ENCODE results near the gene IQCF6. TPM values are rescaled to one million over a fixed set of nuclear protein-coding genes. Genes with fewer than 3 reads are reported as not detected.
A peak's percentile ranks its signal among the peaks of the same experiment; 100 is the strongest.

IQCF6 gene
- total RNA-seq, 1 donor from 2014 or later = not detected

DNA sequence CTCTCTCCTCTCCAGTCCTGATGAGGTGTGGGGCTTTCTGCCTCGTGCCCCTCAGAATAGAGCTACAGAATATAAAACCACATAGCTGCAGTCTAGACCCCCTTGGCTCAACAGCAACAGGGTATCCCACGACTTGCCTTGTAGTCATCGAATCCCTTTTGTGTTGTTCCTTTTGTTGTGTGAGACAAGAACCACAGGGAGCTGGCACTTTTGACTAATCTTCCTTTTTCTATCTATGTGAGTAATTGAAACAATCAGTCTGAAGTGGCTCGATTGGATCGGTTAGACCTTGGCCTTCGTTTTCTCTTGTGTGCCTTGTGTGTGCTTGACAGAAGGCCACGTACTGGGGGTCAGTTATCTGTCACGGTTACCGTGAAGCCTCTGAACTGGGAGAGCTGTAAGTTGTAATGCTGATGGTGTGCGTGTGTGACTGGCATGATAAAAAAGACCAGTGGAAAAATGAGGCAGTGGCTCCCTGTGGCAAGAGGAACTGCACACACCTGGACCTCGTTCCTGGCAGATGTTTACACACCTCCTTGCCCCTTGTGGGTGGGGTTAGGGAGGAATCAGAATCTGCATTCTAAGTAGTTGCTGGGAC, 23.2 kb upstream of the IQCF6 start:
- H3K4me3 Mint-ChIP-seq (ENCODE audit: unreplicated experiment) = peak overlapping the region; percentile 17
- H3K9me3 Mint-ChIP-seq (ENCODE audit: unreplicated experiment) = no peaks in the 10 kb centered on the region
- TF ChIP-seq, protein P1, sequence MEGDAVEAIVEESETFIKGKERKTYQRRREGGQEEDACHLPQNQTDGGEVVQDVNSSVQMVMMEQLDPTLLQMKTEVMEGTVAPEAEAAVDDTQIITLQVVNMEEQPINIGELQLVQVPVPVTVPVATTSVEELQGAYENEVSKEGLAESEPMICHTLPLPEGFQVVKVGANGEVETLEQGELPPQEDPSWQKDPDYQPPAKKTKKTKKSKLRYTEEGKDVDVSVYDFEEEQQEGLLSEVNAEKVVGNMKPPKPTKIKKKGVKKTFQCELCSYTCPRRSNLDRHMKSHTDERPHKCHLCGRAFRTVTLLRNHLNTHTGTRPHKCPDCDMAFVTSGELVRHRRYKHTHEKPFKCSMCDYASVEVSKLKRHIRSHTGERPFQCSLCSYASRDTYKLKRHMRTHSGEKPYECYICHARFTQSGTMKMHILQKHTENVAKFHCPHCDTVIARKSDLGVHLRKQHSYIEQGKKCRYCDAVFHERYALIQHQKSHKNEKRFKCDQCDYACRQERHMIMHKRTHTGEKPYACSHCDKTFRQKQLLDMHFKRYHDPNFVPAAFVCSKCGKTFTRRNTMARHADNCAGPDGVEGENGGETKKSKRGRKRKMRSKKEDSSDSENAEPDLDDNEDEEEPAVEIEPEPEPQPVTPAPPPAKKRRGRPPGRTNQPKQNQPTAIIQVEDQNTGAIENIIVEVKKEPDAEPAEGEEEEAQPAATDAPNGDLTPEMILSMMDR (IDR thresholded peaks at IDR 0.05; ENCODE audit: partially characterized antibody, unreplicated experiment) = no peak
- DNase-seq = no peak
- H3K27ac Mint-ChIP-seq (ENCODE audit: unreplicated experiment) = no peak overlapping the region
- H3K27me3 Mint-ChIP-seq (ENCODE audit: unreplicated experiment) = no peaks in the 10 kb centered on the region
- H3K36me3 Mint-ChIP-seq (ENCODE audit: unreplicated experiment) = no peaks in the 10 kb centered on the region
- H3K4me1 Mint-ChIP-seq (ENCODE audit: low read depth, unreplicated experiment) = peaks cover 20% of the 10 kb centered on the region

DNA sequence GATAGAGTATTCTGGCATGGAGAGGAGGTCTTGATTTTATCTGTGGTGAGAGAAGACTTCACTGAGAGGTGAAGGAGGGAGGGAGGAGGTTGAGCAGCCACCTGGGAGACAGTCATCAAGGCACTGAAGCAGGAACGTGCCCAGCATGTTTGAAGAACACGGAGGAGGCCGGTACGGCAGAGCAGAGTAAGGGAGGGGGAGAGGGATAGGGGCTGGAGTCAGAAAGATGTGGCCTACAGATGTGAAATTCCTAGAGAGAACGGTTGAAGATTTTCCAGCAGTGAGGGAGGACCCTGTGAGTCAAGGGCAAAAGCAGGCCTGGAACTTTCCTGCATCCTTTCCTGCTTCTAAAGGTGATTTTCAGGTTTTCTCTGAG, 21.7 kb upstream of the IQCF6 start:
- no peak for DNase-seq
- no peaks in the 10 kb centered on the region for H3K36me3 Mint-ChIP-seq (ENCODE audit: unreplicated experiment)
- TF ChIP-seq, protein P1 (IDR thresholded peaks at IDR 0.05; ENCODE audit: partially characterized antibody, unreplicated experiment) = no peak
- no peak overlapping the region for H3K27ac Mint-ChIP-seq (ENCODE audit: unreplicated experiment)
- no peaks in the 10 kb centered on the region for H3K9me3 Mint-ChIP-seq (ENCODE audit: unreplicated experiment)
- H3K4me3 Mint-ChIP-seq (ENCODE audit: unreplicated experiment) = no peak overlapping the region
- H3K4me1 Mint-ChIP-seq (ENCODE audit: low read depth, unreplicated experiment) = peaks cover 20% of the 10 kb centered on the region
- no peaks in the 10 kb centered on the region for H3K27me3 Mint-ChIP-seq (ENCODE audit: unreplicated experiment)

DNA sequence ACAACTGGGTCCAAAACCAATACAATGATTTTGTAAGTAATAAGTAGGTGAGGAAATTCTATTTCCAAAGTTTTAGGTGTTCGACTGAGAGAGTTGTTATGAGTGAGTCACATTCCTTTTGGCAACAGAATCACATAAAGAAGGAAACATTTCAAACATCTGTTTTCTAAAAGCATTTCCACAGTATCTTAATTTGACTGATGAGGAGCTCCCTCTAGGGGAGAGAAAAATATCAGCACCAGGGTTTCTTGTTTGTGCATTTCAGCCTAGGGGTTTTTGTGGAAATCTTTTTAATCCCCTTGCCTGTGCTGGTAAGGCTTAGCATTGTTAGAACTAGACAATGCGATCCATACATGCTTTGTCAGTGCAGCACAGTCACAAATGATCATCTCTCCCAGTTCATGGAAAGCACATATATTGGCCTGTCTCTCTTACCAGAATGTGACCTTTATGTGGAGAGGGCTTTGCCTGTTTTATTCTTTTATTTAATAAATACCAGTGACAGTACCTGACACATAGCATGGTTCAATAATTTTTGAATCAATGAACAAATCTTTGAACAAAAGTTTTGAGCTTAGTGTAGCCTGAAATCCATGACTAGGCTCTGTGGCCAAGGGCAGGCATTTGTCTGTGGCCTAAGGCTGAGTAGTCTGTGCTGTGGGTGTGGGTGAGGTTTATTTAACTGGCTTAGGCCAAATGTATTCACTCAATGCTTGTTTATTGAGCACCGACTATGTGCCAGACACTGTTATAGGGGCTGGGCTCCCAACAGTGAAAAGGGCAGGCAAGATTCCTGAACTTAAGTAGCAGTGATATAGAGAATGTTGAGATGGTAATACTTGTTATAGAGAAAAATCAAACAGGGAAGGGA, 21.1 kb upstream of the IQCF6 start:
- Mint-ChIP-seq H3K9me3 (ENCODE audit: unreplicated experiment) (no peaks in the 10 kb centered on the region), H3K36me3 (ENCODE audit: unreplicated experiment) (no peaks in the 10 kb centered on the region), H3K4me1 (ENCODE audit: low read depth, unreplicated experiment) (peaks cover 20% of the 10 kb centered on the region), H3K4me3 (ENCODE audit: unreplicated experiment) (no peak overlapping the region), H3K27me3 (ENCODE audit: unreplicated experiment) (no peaks in the 10 kb centered on the region), H3K27ac (ENCODE audit: unreplicated experiment) (no peak overlapping the region)
- TF ChIP-seq, protein P1 (IDR thresholded peaks at IDR 0.05; ENCODE audit: partially characterized antibody, unreplicated experiment) = peak; percentile 92
- no peak for DNase-seq

DNA sequence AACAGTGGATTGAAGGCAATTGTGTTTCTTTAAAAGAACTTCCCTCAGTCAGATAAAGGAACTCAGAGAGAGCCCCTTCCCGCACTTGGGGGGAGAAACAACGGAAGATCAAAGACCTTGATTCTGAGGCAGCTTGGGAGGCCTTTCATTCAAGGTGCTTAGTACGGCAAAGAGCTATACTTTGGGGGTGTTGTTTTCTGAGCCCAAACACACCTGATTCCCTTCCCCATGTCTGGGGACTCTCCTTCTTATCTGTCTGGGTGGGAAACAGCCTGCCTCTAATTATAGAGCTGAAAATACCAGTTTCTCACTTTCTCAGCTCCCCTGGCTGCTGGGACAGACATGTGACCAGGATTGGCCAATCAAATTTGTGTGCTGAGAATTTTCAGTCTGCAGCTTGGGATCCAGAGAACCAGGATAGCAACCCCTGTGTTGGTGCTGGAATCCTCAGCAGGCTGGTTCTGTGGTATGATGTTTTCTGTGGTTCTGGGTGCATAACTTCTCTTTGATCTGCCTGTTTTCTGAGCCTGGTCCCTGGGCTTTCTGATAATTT, 19.4 kb upstream of the IQCF6 start:
- Mint-ChIP-seq H3K4me3 (ENCODE audit: unreplicated experiment) (no peak overlapping the region), H3K4me1 (ENCODE audit: low read depth, unreplicated experiment) (peaks cover 23% of the 10 kb centered on the region), H3K27ac (ENCODE audit: unreplicated experiment) (no peak overlapping the region), H3K27me3 (ENCODE audit: unreplicated experiment) (no peaks in the 10 kb centered on the region), H3K36me3 (ENCODE audit: unreplicated experiment) (no peaks in the 10 kb centered on the region), H3K9me3 (ENCODE audit: unreplicated experiment) (no peaks in the 10 kb centered on the region)
- no peak for DNase-seq
- TF ChIP-seq, protein P1 (IDR thresholded peaks at IDR 0.05; ENCODE audit: partially characterized antibody, unreplicated experiment) = no peak

DNA sequence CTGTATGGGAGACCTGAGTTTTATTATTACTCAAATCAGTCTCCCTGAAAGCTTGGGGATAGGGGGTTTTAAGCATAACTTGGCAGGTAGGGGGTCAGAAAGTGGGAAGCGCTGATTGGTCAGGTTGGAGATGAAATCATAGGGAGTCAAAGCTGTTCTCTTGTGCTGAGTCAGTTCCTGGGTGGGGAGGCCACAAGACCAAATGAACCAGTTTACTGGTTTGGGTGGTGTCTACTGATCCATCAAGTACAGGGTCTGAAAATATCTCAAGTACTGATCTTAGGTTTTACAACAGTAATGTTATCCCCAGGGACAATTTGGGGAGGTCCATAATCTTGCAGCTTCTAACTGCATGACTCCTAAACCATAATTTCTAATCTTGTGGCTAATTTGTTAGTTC, 17.8 kb upstream of the IQCF6 start:
- Mint-ChIP-seq H3K4me3 (ENCODE audit: unreplicated experiment) (no peak overlapping the region), H3K27ac (ENCODE audit: unreplicated experiment) (no peak overlapping the region), H3K36me3 (ENCODE audit: unreplicated experiment) (no peaks in the 10 kb centered on the region), H3K9me3 (ENCODE audit: unreplicated experiment) (no peaks in the 10 kb centered on the region), H3K27me3 (ENCODE audit: unreplicated experiment) (no peaks in the 10 kb centered on the region), H3K4me1 (ENCODE audit: low read depth, unreplicated experiment) (peaks cover 14% of the 10 kb centered on the region)
- no peak for DNase-seq
- TF ChIP-seq, protein P1 (IDR thresholded peaks at IDR 0.05; ENCODE audit: partially characterized antibody, unreplicated experiment) = no peak

All from glutamatergic neuron (in vitro differentiated cells).